Adrenal gland (tissue), 12 donors: ENCODE results near the gene DDI2. TPM values are rescaled to one million over a fixed set of nuclear protein-coding genes. Genes with fewer than 3 reads are reported as not detected.

Experiments used
- DNase-seq, 7 donors: peaks; one replicate each; pipeline ENCODE4 v3.0.0-alpha.2; 2019 to 2020
- H3K27ac ChIP-seq, 5 donors: fragments of 200-600 bp; sonication (generic) in 4 of 5; 1 replicate in 3 of 5; 2 replicates in 2 of 5; pipeline versions ENCODE4 v1.5.1 to v1.8.0; 2016 to 2020; ENCODE audit warnings: mild to moderate bottlenecking in 1 of 5
- H3K27me3 ChIP-seq: fragments of 200-600 bp; 2 replicates; pipeline ENCODE4 v1.8.0; 2021
- H3K36me3 ChIP-seq, 2 donors: fragments of 200-600 bp; replicated peaks in 1 of 2; 1 replicate in 1 of 2; 2 replicates in 1 of 2; pipeline versions ENCODE4 v1.5.1 to v1.8.0; 2018 to 2022
- H3K4me1 ChIP-seq, 2 donors: fragments of 200-600 bp; replicated peaks in 1 of 2; 1 replicate in 1 of 2; 2 replicates in 1 of 2; pipeline versions ENCODE4 v1.5.1 to v1.8.0; 2018 to 2021
- H3K4me3 ChIP-seq, 4 donors: fragments of 200-600 bp; sonication (generic) in 3 of 4; one replicate each; pipeline ENCODE4 v1.5.1; 2016 to 2018
- H3K9me3 ChIP-seq, 3 donors: fragments of 200-600 bp; sonication (generic) in 1 of 3; replicated peaks in 1 of 3; 1 replicate in 2 of 3; 2 replicates in 1 of 3; pipeline versions ENCODE4 v1.5.1 to v1.8.0; 2016 to 2021
- CTCF ChIP-seq, 6 experiments: fragments of 450-650 bp in 4 of 6; fragments of 200-600 bp in 2 of 6; sonication (generic) in 1 of 6; IDR thresholded peaks; 1 replicate in 5 of 6; 2 replicates in 1 of 6; pipeline versions ENCODE4 v1.5.1 to v1.8.0; 2016 to 2021; ENCODE audit warnings: antibody characterized with exemption in 6 of 6, mild to moderate bottlenecking in 2 of 6, moderate library complexity in 1 of 6
- POLR2A ChIP-seq, 2 donors: fragments of 450-650 bp; IDR thresholded peaks; one replicate each; pipeline ENCODE4 v1.6.1; 2017; ENCODE audit warnings: antibody characterized with exemption in 2 of 2, mild to moderate bottlenecking in 2 of 2, moderate library complexity in 1 of 2
- WGBS, 4 donors: extraction: QIAGEN DNeasy Blood & Tissue Kit in 2 of 4; methylation state at CpG; one replicate each; pipeline versions ENCODE4 v1.1.5 to v1.1.7; 2013 to 2017; 5-methylcytosine and 5-hydroxymethylcytosine counted together
- intact Hi-C, 2 donors: fragments of 100-400 bp; cut with DNase I; formaldehyde crosslinking; loops; one replicate each; pipeline versions ENCODE4 v1.14.1 to v1.15.0; 2022 to 2023
- polyA plus RNA-seq, 3 donors: library from polyadenylated mRNA; stranded (reverse); fragments of 200-250 nt in 2 of 3; fragments of 350-450 nt in 1 of 3; fragmentation: Illumina TruSeq in 1 of 3; extraction: RNeasy Lipid Tissue Mini Kit (QIAGEN cat#74804) in 1 of 3; gene quantifications; one replicate each; pipeline ENCODE4 v1.2.3, GENCODE V29; 2013 to 2014
- total RNA-seq, 9 donors: library from RNA; depleted of rRNA in 4 of 9; stranded (reverse); fragments of >200 nt in 4 of 9; fragments of 120-200 nt in 1 of 9; fragmentation: NEBNext Ultra II Directional in 1 of 9; extraction: Animal tissue kit (Norgen Biotek cat#: 25700) in 1 of 9; gene quantifications; one replicate each; pipeline versions ENCODE4 v1.1.0 to v1.2.4, GENCODE V29; 2013 to 2023
- donor health status: healthy with polysubstance abuse.
- donor health status: Bipolar disorder and iron deficiency.
- donor health status: DM: yes; HTN: yes; CAD: no.
- donor health status: DM: no; HTN: no; CAD: no.
- donor health status: DM: no; HTN: no; CAD: no.
- donor health status: DM: yes; HTN: yes; CAD: no.

DDI2 gene
- total and polyA plus RNA-seq, 12 donors = 5.3 to 46.3 (median 27.2) TPM

- Histone ChIP-seq H3K27ac (peak overlapping the region in 1 of 5 donors; percentile 24), H3K9me3 (no peaks in the 10 kb centered on the region), H3K36me3 (peaks cover 0 to 64% of the 10 kb centered on the region in 2 donors), H3K4me1 (peaks cover 0 to 14% of the 10 kb centered on the region in 2 donors), H3K27me3 (no peaks in the 10 kb centered on the region), H3K4me3 (no peak overlapping the region)
- no peak for DNase-seq
- WGBS, 4 donors = 63 to 82% (median 80%) methylated on average over 4 of the region's 4 CpGs
- intact Hi-C loops = no loop called here
- no peak for TF ChIP-seq CTCF (IDR thresholded peaks at IDR 0.05)
- TF ChIP-seq POLR2A (IDR thresholded peaks at IDR 0.05) = no peak
Measured at GRCh38 chr1:15637826-15638225, 20.6 kb downstream of the DDI2 start.

GRCh38 chr1:15639262-15639661 is 22.0 kb downstream of the DDI2 start:
- Histone ChIP-seq H3K27ac (no peak overlapping the region), H3K4me1 (peaks cover 0 to 4% of the 10 kb centered on the region in 2 donors), H3K36me3 (peaks cover 0 to 63% of the 10 kb centered on the region in 2 donors), H3K4me3 (no peak overlapping the region), H3K9me3 (no peaks in the 10 kb centered on the region), H3K27me3 (no peaks in the 10 kb centered on the region)
- no peak for DNase-seq
- intact Hi-C loops = no loop called here
- TF ChIP-seq POLR2A (IDR thresholded peaks at IDR 0.05) (no peak), CTCF (IDR thresholded peaks at IDR 0.05) (no peak)

GRCh38 chr1:15639931-15640330 is 22.7 kb downstream of the DDI2 start:
- no peaks in the 10 kb centered on the region for H3K27me3 ChIP-seq
- WGBS, 4 donors = 93 to 97% (median 95%) methylated on average over 4 of the region's 4 CpGs
- H3K4me3 ChIP-seq = no peak overlapping the region
- intact Hi-C loops = no loop called here
- TF ChIP-seq CTCF (IDR thresholded peaks at IDR 0.05) (no peak), POLR2A (IDR thresholded peaks at IDR 0.05) (no peak)
- peaks cover 0 to 58% of the 10 kb centered on the region in 2 donors for H3K36me3 ChIP-seq
- no peaks in the 10 kb centered on the region for H3K9me3 ChIP-seq
- no peak overlapping the region for H3K27ac ChIP-seq
- H3K4me1 ChIP-seq = no peaks in the 10 kb centered on the region
- DNase-seq = no peak

- H3K4me1 ChIP-seq = no peaks in the 10 kb centered on the region
- intact Hi-C loops = no loop called here
- 79 to 89% (median 82%) methylated on average over 3 of the region's 3 CpGs for WGBS, 4 donors
- H3K9me3 ChIP-seq = no peaks in the 10 kb centered on the region
- H3K27ac ChIP-seq = no peak overlapping the region
- no peak overlapping the region for H3K4me3 ChIP-seq
- H3K27me3 ChIP-seq = no peaks in the 10 kb centered on the region
- no peak for TF ChIP-seq POLR2A (IDR thresholded peaks at IDR 0.05)
- DNase-seq = no peak
- peaks cover 0 to 57% of the 10 kb centered on the region in 2 donors for H3K36me3 ChIP-seq
Measured at GRCh38 chr1:15640667-15641066, 23.4 kb downstream of the DDI2 start.

GRCh38 chr1:15649937-15650336 is 32.7 kb downstream of the DDI2 start:
- TF ChIP-seq CTCF (IDR thresholded peaks at IDR 0.05) (no peak), POLR2A (IDR thresholded peaks at IDR 0.05) (no peak)
- peaks cover 0 to 60% of the 10 kb centered on the region in 2 donors for H3K36me3 ChIP-seq

More at GRCh38 chr1:15649937-15650336, 32.7 kb downstream of the DDI2 start:
- H3K9me3 ChIP-seq = no peaks in the 10 kb centered on the region
- no peaks in the 10 kb centered on the region for H3K27me3 ChIP-seq
- no peak overlapping the region for H3K27ac ChIP-seq
- no peaks in the 10 kb centered on the region for H3K4me1 ChIP-seq
- intact Hi-C loops = no loop called here
- 97 to 100% (median 100%) methylated on average over 1 of the region's 1 CpG for WGBS, 4 donors
- DNase-seq = no peak
- no peak overlapping the region for H3K4me3 ChIP-seq
